ENCODE results near the gene SMAD6. TPM values are rescaled to one million over a fixed set of nuclear protein-coding genes. Genes with fewer than 3 reads are reported as not detected.
"Not testable (repeated sequence)": the region's sequence is repeated elsewhere in the genome, so short reads cannot be mapped to it uniquely, and the experiment has no call there.

Gene SMAD6
- total RNA-seq, 1 donor = 27.2 TPM

DNA sequence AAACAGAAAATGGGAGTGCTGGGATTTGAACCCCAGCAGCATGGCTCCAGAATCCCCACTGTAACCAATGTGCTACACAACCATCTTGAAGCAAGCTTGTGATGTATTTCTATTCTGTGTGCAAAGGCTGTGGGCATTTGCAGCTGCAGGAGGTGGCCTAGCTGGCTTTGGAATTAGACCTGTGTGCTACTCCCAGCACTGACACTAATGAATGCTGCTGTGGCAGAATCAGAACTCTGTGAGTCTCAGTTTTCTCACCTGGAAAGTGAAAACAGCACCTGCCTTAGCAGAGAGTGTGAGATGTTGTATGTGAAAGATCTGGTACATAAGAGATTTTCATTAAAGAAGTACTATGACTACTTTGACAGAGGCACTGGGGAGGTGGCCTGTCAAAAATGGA, 21.5 kb upstream of the SMAD6 start:
- DNase-seq (ENCODE audit: low read depth) = no peak
- no peak overlapping the region for H3K4me3 ChIP-seq (ENCODE audit: low read depth, low read length)
- TF ChIP-seq, protein P1, sequence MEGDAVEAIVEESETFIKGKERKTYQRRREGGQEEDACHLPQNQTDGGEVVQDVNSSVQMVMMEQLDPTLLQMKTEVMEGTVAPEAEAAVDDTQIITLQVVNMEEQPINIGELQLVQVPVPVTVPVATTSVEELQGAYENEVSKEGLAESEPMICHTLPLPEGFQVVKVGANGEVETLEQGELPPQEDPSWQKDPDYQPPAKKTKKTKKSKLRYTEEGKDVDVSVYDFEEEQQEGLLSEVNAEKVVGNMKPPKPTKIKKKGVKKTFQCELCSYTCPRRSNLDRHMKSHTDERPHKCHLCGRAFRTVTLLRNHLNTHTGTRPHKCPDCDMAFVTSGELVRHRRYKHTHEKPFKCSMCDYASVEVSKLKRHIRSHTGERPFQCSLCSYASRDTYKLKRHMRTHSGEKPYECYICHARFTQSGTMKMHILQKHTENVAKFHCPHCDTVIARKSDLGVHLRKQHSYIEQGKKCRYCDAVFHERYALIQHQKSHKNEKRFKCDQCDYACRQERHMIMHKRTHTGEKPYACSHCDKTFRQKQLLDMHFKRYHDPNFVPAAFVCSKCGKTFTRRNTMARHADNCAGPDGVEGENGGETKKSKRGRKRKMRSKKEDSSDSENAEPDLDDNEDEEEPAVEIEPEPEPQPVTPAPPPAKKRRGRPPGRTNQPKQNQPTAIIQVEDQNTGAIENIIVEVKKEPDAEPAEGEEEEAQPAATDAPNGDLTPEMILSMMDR (IDR thresholded peaks at IDR 0.05; ENCODE audit: insufficient read depth, low read length) = no peak

DNA sequence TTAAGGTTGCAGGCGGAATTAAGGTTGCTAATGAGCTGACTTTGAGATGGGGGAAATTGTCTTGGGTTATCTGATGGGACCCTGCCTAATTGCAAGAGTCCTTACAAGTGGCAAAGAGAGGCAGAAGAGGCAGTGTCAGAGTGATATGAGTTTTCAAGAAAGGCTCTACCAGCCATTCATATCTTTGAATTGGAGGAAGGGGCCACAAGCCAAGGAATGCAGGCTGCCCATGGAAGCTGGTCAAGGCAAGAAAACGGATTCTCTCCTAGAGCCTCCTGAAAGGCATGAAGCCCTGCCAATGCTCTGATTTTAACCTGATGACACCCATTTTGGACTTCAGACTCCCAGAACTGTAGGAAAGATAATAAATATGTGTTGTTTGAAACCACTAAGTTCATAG, 20.6 kb upstream of the SMAD6 start:
- no peak overlapping the region for H3K4me3 ChIP-seq (ENCODE audit: low read depth, low read length)
- TF ChIP-seq, protein P1 (IDR thresholded peaks at IDR 0.05; ENCODE audit: insufficient read depth, low read length) = no peak
- no peak for DNase-seq (ENCODE audit: low read depth)

DNA sequence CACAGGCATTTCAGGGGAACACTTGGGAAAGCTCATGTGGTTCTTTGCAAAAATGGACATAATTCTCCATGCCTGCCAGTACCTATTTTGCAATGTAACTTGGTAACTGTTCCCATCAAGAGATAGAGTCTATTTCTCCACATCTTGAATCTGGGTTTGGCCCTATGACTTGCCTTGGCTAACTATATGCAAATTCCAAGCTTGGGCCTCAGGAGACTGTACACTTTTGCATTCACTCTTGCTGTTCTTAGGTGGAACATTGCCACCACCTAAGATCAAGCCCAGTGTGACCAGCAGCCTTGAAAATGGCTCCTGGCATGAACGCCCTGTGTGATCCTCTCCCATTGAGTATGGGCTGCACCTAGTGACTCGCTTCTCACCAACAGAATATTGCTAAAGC, 19.8 kb upstream of the SMAD6 start:
- no peak overlapping the region for H3K4me3 ChIP-seq (ENCODE audit: low read depth, low read length)
- no peak for DNase-seq (ENCODE audit: low read depth)
- TF ChIP-seq, protein P1 (IDR thresholded peaks at IDR 0.05; ENCODE audit: insufficient read depth, low read length) = no peak

DNA sequence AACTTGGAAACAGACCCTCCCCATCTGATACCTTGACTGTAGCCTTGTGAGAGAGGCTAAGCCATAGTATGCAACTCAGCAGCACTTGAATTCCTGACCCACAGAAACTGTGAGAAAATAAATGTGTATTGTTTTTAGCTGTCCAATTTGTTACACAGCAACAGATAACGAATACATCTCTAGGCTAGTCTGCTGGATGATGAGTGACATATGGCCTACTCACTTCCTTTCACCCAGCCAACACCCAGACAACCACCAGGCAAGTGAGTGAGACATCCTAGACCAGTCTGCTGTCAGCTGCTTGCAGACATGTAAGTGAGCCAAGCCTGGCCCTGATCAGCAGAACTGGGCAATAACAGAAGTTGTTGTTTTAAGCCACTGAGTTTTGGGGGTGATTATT, 19.2 kb upstream of the SMAD6 start:
- no peak overlapping the region for H3K4me3 ChIP-seq (ENCODE audit: low read depth, low read length)
- DNase-seq (ENCODE audit: low read depth) = peak; percentile 55
- TF ChIP-seq, protein P1 (IDR thresholded peaks at IDR 0.05; ENCODE audit: insufficient read depth, low read length) = no peak

DNA sequence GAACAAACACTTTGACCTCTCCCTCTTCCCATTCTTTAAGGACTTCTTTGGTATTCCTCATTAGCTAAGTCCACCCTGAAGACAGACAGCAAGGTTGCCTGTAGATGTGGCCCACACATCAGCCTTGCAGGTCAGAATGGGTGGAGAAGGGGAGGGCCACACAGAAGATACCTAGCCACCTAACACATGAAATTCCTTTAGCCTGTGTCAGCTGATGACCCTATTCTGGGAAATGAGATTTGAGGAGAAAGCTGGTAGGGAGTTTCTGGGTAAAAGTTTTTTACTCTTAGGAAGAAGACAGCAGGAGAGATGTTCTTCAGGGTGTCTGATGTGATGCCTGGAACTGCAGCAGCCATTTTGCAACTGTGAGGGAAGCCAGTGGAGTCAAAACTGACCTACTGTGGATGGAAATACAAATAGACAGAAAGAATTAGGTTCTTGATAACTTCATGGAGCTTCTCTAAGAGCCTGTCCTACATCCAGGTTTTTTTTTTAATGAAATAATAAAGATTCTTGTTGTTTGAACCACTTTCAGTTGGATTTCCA, 17.8 kb upstream of the SMAD6 start:
- TF ChIP-seq, protein P1 (IDR thresholded peaks at IDR 0.05; ENCODE audit: insufficient read depth, low read length) = no peak
- no peak for DNase-seq (ENCODE audit: low read depth)
- H3K4me3 ChIP-seq (ENCODE audit: low read depth, low read length) = no peak overlapping the region

DNA sequence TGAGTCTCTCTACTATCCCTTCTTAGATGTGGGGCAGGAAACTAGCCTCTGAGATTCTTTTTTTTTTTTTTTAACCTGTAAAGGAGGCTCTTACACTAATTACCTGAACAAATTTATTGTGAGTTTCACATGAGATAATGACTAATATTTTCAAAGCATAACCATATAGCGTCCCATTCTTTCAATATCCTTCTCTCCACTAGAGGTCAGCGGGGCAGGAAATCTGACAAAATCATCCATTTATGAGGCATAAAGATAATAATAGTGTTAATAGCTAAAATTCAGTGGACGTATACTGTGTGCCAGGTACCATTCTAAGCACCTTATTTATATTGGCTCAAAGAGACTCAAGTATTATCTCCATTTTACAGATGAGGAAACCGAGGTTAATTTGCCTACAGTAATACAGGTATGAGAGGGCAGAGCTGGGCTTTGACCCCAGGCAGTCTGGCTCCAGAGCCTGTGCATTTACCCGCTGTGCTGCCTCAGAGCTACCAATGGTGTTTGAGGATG, 16.3 kb upstream of the SMAD6 start:
- no peak overlapping the region for H3K4me3 ChIP-seq (ENCODE audit: low read depth, low read length)
- TF ChIP-seq, protein P1 (IDR thresholded peaks at IDR 0.05; ENCODE audit: insufficient read depth, low read length) = peak; percentile 49
- DNase-seq (ENCODE audit: low read depth) = no peak

DNA sequence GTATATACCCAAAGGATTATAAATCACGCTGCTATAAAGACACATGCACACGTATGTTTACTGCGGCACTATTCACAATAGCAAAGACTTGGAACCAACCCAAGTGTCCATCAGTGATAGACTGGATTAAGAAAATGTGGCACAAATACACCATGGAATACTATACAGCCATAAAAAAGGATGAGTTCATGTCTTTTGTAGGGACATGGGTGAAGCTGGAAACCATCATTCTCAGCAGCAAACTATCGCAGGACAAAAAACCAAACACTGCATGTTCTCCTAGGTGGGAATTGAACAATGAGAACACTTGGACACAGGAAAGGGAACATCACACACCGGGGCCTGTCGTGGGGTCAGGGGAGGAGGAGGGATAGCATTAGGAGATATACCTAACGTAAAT, 11.1 kb upstream of the SMAD6 start:
- DNase-seq (ENCODE audit: low read depth); H3K4me3 ChIP-seq (ENCODE audit: low read depth, low read length): not testable (repeated sequence)
